K562 (cell line): ENCODE measurements around the gene UBE2D2. TPM values are rescaled to one million over a fixed set of nuclear protein-coding genes. Genes with fewer than 3 reads are reported as not detected.

Source experiments
- ARNT ChIP-seq, 2 experiments: fragments of 450-650 bp; IDR thresholded peaks; 2 replicates each; pipeline ENCODE4 v1.6.1; 2016; ENCODE audit warnings: mild to moderate bottlenecking in 1 of 2
- ATF1 ChIP-seq, 2 experiments: fragments of 450-650 bp in 1 of 2; IDR thresholded peaks; 2 replicates each; pipeline ENCODE4 v1.6.1; 2016; ENCODE audit warnings: missing compliant biosample characterization in 1 of 2, missing genetic modification characterization in 1 of 2
- ATF3 ChIP-seq, 2 experiments: fragments of 450-650 bp in 1 of 2; sonication (generic) in 1 of 2; formaldehyde crosslinking in 1 of 2; IDR thresholded peaks in 1 of 2; conservative IDR thresholded peaks in 1 of 2; 2 replicates each; pipeline versions ENCODE4 v1.6.1 to v1.8.1; 2016 to 2023; ENCODE audit warnings: mild to moderate bottlenecking in 2 of 2, moderate library complexity in 2 of 2, inconsistent platforms in 1 of 2, missing genetic modification reagents in 1 of 2
- ATF4 ChIP-seq: fragments of 450-650 bp; formaldehyde crosslinking; IDR thresholded peaks from 2 replicates; pipeline ENCODE4 v1.4.0; 2022; ENCODE audit warnings: mild to moderate bottlenecking, moderate library complexity
- BRD4 ChIP-seq: fragments of 200-600 bp; sonication (generic); IDR thresholded peaks from 2 replicates; pipeline ENCODE4 v1.6.1; 2017; ENCODE audit warnings: inconsistent platforms
- BRF2 ChIP-seq: IDR thresholded peaks from 3 replicates; pipeline ENCODE4 v1.6.1; 2011; ENCODE audit warnings: borderline replicate concordance, mild to moderate bottlenecking; ENCODE audit not compliant: insufficient read length, insufficient read depth
- CREM ChIP-seq: IDR thresholded peaks from 2 replicates; pipeline ENCODE4 v1.6.1; 2014; ENCODE audit warnings: antibody characterized with exemption, low read depth
- GABPB1 ChIP-seq: sonication (generic); formaldehyde crosslinking; IDR thresholded peaks from 2 replicates; pipeline ENCODE4 v1.8.0; 2022; ENCODE audit warnings: mild to moderate bottlenecking, missing genetic modification reagents
- HMBOX1 ChIP-seq: sonication (generic); IDR thresholded peaks from 2 replicates; pipeline ENCODE4 v1.6.1; 2016
- MECOM ChIP-seq: fragments of 250-450 bp; sonication (Bioruptor Pico); IDR thresholded peaks from 2 replicates; pipeline ENCODE4 v1.8.0; 2022; ENCODE audit warnings: inconsistent platforms
- NR2F6 ChIP-seq: fragments of 450-650 bp; formaldehyde crosslinking; IDR thresholded peaks from 2 replicates; pipeline ENCODE4 v1.4.0; 2020; ENCODE audit warnings: mild to moderate bottlenecking
- PRDM10 ChIP-seq: fragments of 450-650 bp; IDR thresholded peaks from 2 replicates; pipeline ENCODE4 v1.6.1; 2018; ENCODE audit not compliant: partially characterized antibody
- SIX5 ChIP-seq, 2 experiments: IDR thresholded peaks; 2 replicates each; pipeline ENCODE4 v1.6.1; 2011; ENCODE audit warnings: low read length in 2 of 2, borderline replicate concordance in 1 of 2, low read depth in 1 of 2, mild to moderate bottlenecking in 1 of 2, moderate library complexity in 1 of 2; ENCODE audit not compliant: insufficient read depth in 1 of 2
- SP1 ChIP-seq: sonication (generic); formaldehyde crosslinking; IDR thresholded peaks from 2 replicates; pipeline ENCODE4 v1.8.1; 2022; ENCODE audit warnings: mild to moderate bottlenecking, missing genetic modification reagents
- ZFP1 ChIP-seq: fragments of 450-650 bp; formaldehyde crosslinking; IDR thresholded peaks from 2 replicates; pipeline ENCODE4 v1.4.0; 2020; ENCODE audit warnings: mild to moderate bottlenecking, mixed read lengths
- ZNF140 ChIP-seq: fragments of 250-450 bp; sonication (Bioruptor Pico); IDR thresholded peaks from 2 replicates; pipeline ENCODE4 v1.8.0; 2021; ENCODE audit warnings: moderate library complexity, mild to moderate bottlenecking, inconsistent platforms
- ZNF274 ChIP-seq: IDR thresholded peaks from 2 replicates; pipeline ENCODE4 v1.6.1; 2011; ENCODE audit warnings: low read depth, mild to moderate bottlenecking, low read length, moderate library complexity, borderline replicate concordance
- ZNF282 ChIP-seq: sonication (generic); formaldehyde crosslinking; IDR thresholded peaks from 2 replicates; pipeline ENCODE4 v1.8.1; 2023; ENCODE audit warnings: missing genetic modification reagents
- ZNF586 ChIP-seq: fragments of 450-650 bp; formaldehyde crosslinking; conservative IDR thresholded peaks from 2 replicates; pipeline ENCODE4 v1.4.0; 2020; ENCODE audit warnings: mild to moderate bottlenecking, moderate library complexity
- ZNF76 ChIP-seq: fragments of 250-450 bp; sonication (Bioruptor Pico); IDR thresholded peaks from 2 replicates; pipeline ENCODE4 v1.4.0; 2020; ENCODE audit warnings: mild to moderate bottlenecking, moderate library complexity, borderline replicate concordance
- polyA plus RNA-seq, 8 experiments: library from polyadenylated mRNA; depleted of rRNA in 4 of 8; stranded (reverse) in 5 of 8; unstranded in 3 of 8; fragments of >200 nt; fragmentation: Nextera tagmentation in 2 of 8; fragmentation: Illumina TruSeq in 1 of 8; extraction: Ambion mirVana in 2 of 8; extraction: Trizol in 1 of 8; gene quantifications; 2 replicates each; pipeline versions ENCODE4 v1.2.1 to v1.2.3, GENCODE V29; 2011 to 2014; ENCODE audit warnings: inconsistent platforms in 1 of 8, missing spikeins in 1 of 8
- total RNA-seq, 7 experiments: library from RNA; depleted of rRNA in 6 of 7; stranded (reverse); fragments of >200 nt in 6 of 7; fragmentation: Illumina TruSeq in 2 of 7; extraction: Trizol in 2 of 7; gene quantifications; 2 replicates each; pipeline versions ENCODE4 v1.2.1 to v1.2.3, GENCODE V29; 2011 to 2021; ENCODE audit warnings: low replicate concordance in 1 of 7

Gene UBE2D2
- total and polyA plus RNA-seq, 9 of the 15 experiments (the other 6 are each of a cell fraction or from before 2014, with no cell fraction given) = 53.6 to 198 (median 122) TPM

- TF ChIP-seq ATF3 (IDR thresholded peaks at IDR 0.05) (no peak; the same call in 1 of the 2 replicates), ATF3 (CRISPR knock-in tag; conservative IDR thresholded peaks at IDR 0.05) (peak; percentile 73; the same call in 1 of the 2 replicates), ZFP1 (CRISPR knock-in tag) (no peak), ATF1 (CRISPR knock-in tag; IDR thresholded peaks at IDR 0.05) (no peak), ATF1 (tag; IDR thresholded peaks at IDR 0.05) (peak; percentile 83), CREM (peak; percentile 57; the same call in 1 of the 2 replicates), PRDM10 (peak; percentile 80), MECOM (CRISPR knock-in tag) (peak; percentile 62; the same call in 1 of the 2 replicates), ARNT (IDR thresholded peaks at IDR 0.05) (no peak), SIX5 (IDR thresholded peaks at IDR 0.05; ENCODE audit: borderline replicate concordance in 1 of 2, insufficient read depth in 1 of 2, low read depth in 1 of 2, low read length in 2 of 2) (no peak), SP1 (peak; percentile 91), HMBOX1 (no peak; the same call in 1 of the 2 replicates), ZNF282 (no peak), BRF2 (no peak), ATF4 (CRISPR knock-in tag) (no peak), GABPB1 (CRISPR knock-in tag) (peak; percentile 93), ZNF274 (peak; percentile 62; the same call in 1 of the 2 replicates), NR2F6 (CRISPR knock-in tag) (no peak), ZNF140 (CRISPR knock-in tag) (no peak), ZNF76 (CRISPR knock-in tag) (no peak), ZNF586 (CRISPR knock-in tag) (no peak), BRD4 (no peak; the same call in 1 of the 2 replicates)
These were observed 76.4 kb downstream of the UBE2D2 start (continued) for GRCh38 chr5:139637438-139638089.
